Measurements from ENCODE around the gene CIRBP.

The CIRBP gene

DNA sequence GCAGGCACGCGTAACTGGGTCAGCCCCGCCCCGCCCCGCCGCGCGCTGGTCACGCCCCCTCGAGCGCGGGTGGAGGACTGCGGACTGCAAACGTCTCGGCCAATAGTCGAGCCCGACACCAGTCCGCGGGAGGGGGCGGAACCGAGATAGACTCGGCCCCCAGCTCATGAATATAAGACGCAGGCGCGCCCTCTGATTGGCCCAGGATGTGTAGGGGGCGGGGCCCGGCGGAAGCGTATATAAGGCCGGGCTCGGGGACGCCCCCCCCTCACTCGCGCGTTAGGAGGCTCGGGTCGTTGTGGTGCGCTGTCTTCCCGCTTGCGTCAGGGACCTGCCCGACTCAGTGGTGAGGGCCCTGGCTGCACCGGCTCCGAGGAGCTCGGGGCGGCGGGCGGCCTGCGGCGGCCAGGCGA lies at the start of gene CIRBP:
CIRBP (plus strand) TSS at position 268 of the 413 bp plus-strand sequence. CDS start 1,602 bp downstream, outside the sequence.
- peak; percentile 99 for DNase-seq (ENCODE audit: low read depth in 2 of 3, low spot score in 1 of 3)

DNA sequence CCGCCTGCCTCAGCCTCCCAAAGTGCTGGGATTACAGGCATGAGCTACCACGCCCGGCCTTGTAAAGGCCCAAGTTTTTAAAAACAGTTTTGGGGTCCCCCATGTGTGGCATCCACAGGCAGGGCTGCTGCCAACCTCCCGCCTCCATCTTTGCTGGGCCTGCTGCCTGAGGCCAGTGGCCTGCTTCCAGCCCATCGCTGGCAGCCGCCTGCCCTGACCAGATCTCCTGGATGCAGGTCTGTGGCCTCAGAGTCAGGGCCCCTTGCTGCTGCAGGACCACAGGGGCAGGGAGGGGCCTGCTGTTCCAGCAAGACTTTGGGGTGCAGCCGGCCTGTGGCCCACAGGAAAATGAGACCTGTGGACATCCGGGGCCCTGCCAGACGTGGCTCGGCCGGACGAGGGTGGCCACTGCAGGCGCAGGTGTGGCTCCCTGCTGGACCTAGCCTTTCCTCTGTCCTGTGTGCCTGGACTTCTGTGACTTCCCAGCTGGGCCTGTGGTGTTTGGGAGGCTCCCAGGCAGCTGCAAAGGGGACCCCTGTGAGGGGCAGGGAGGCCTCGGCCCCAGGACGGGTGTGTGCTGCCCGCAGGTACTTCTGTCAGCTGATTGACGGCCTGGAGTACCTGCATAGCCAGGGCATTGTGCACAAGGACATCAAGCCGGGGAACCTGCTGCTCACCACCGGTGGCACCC lies 49.2 kb upstream of the CIRBP start:
- no peak for DNase-seq (ENCODE audit: low read depth in 2 of 3, low spot score in 1 of 3)

DNA sequence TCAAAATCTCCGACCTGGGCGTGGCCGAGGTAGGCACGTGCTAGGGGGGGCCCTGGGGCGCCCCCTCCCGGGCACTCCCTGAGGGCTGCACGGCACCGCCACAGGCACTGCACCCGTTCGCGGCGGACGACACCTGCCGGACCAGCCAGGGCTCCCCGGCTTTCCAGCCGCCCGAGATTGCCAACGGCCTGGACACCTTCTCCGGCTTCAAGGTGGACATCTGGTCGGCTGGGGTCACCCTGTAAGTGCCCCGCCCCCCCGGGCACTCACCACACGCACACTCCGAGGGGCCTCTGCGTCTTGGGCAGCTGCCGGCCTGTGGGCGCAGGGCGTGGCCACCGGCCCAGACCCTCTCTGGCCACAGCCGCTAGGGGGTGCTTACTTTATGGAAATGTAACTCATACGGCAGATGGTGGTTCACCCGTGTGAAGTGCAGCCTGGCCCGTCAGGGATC lies 48.6 kb upstream of the CIRBP start:
- DNase-seq (ENCODE audit: low read depth in 2 of 3, low spot score in 1 of 3) = no peak

GRCh38 chr19:1220976-1221903 lies 47.9 kb upstream of the CIRBP start:
- no peak for DNase-seq (ENCODE audit: low read depth in 2 of 3, low spot score in 1 of 3)

DNA sequence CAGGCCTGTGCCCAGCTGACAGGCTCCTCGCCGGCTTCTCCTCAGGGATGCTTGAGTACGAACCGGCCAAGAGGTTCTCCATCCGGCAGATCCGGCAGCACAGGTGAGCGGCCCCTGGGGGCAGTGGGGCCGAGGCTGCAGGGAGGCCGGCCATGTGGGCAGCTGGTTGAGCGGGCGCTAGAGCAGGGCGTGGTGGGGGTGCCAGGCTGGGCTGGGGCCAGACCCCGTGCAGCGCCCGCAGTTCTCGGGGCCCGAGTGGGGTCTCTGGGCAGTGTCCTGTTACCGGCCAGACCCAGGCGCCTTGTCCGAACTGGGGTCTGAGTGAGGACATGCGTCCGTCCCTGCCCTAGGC lies 47.3 kb upstream of the CIRBP start:
- DNase-seq (ENCODE audit: low read depth in 2 of 3, low spot score in 1 of 3) = no peak

DNA sequence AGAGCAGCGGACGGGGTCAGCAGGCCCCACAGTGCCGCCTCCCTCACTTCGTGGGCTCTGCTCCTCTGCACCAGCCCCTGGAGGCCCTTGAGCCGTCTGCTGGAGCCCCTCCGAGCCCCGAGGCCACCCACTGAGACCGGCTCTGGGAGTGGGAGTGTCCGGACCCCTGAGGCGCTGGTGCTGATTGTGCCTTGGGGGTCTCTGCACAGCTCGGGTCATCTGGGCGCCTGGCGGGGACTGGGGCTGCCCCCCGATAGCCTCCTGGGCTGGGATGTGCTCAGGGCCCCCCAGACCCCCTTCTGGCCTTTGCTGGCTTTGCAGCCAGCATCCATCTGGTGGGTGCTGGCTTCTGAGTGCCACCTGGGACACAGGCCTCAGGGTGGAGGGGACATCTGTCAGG lies 46.7 kb upstream of the CIRBP start:
- no peak for DNase-seq (ENCODE audit: low read depth in 2 of 3, low spot score in 1 of 3)

DNA sequence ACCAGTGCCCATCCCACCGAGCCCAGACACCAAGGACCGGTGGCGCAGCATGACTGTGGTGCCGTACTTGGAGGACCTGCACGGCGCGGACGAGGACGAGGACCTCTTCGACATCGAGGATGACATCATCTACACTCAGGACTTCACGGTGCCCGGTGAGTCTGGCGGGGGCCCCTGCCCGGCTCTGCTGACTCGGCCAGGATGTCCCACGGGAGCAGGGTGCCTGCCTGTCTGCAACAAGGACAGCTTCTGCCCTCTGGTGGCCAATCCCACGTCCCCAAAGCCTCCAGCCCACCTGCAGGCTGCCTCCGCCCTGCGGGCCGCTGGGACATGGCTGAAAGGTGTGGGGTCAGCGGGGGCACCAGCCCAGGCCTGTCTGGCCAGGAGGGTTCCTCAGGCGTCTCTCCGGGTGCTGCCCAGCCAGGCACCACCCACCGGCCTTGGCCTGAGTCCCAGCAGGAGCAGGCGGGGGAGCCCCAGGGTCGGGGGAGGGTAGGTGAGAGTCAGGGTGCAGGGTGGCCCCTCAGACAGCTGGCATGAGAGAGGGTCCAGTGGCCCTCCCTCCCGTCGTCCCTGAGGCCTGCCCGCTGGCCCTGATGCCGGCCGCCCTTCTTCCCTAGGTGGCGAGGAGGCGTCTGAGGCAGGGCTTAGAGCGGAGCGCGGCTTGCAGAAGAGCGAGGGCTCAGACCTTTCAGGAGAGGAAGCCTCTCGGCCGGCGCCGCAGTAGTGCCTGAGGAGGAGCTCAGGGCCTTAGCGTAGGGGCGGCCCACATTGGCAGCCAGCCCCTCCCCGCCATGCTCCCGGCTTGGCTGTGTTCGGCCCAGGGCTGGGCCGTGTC lies 45.9 kb upstream of the CIRBP start:
- no peak for DNase-seq (ENCODE audit: low read depth in 2 of 3, low spot score in 1 of 3)

DNA sequence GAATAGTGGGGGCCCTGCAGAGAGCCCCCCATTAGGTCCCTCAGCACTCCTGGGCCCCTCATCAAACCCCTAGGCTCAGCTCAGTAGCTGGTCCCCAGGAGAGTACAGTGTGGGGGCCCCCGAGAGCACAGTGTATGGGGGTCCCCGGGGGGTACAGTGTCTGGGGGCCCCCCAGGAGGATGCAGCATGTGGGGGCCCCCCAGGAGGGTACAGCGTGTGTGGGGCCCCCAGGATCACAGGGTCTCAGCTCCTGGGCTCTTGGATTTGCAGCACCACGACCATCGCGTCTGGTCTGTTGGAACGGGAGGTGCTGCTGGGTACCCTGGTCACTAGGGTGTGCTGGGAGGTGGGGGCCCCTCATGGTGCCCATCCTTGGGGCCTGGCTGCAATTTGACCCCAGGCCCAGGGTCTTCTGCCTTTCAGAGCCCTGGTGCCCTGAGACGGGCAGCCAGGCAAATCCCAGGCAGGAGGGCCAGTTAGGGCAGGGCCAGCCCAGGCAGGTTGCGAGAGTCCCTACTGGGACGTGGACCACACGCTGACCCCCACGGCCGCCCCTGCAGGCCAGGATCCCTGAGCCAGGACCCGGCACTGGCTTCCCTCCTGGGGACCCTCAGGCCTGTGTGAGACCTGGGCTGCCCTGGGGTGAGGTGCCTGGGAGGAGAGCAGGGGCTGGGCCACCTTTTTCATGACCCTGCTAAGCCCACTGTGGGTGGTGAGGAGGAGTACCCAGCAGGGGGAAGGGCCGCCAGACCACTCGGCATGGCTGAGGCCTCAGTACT lies 44.9 kb upstream of the CIRBP start:
- DNase-seq (ENCODE audit: low read depth in 2 of 3, low spot score in 1 of 3) = no peak

- no peak for DNase-seq (ENCODE audit: low read depth in 2 of 3, low spot score in 1 of 3)
These were observed 44.3 kb upstream of the CIRBP start for GRCh38 chr19:1224847-1225246.

DNA sequence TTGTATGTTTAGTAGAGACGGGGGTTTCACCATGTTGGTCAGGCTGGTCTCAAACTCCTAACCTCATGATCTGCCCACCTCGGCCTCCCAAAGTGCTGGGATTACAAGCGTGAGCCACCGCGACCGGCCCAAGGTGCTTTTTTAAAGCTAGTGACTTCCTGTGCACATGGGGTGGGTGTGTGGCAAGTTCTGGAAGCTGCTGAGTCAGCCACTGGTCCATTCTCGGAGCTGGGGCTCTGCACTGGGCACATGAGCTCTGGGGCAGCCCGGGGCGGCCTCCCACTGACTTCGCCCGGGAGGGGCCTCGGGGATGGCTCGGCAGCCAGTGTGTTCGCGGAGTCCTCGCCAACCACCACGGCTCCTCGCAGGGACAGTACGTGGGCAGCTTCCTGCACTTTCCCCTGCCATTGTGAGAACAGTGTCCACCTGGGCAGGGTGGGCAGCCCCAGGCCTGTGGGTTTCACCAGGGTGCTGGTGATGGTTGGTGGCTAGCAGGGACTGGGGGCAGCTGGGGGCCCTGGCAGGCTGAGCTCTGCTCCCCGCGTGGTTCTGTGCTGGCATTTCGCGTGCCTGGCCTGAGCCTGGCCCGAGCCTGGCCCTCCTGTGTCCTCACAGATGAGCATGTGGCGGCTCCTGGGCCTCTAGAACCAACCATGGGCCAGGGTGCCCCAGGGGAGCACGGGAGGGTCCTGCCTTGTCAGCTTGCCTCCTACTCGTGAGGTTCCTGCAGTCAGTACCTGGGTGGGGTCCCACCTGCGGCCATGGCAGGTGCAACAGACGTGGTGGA lies 43.5 kb upstream of the CIRBP start:
- DNase-seq (ENCODE audit: low read depth in 2 of 3, low spot score in 1 of 3) = no peak

DNA sequence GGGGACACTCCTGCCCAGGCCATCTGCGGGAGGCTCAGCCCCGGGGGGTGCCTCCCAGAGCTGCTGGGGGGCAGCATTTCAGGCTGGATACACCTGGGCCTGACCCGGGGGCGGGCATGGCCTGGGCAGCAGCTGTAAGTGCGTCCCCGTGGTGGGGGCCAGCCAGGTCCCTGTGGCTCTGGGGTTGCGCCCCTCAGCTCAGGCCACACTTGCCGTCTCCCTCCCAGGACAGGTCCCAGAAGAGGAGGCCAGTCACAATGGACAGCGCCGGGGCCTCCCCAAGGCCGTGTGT lies 43.0 kb upstream of the CIRBP start:
- DNase-seq (ENCODE audit: low read depth in 2 of 3, low spot score in 1 of 3) = no peak

DNA sequence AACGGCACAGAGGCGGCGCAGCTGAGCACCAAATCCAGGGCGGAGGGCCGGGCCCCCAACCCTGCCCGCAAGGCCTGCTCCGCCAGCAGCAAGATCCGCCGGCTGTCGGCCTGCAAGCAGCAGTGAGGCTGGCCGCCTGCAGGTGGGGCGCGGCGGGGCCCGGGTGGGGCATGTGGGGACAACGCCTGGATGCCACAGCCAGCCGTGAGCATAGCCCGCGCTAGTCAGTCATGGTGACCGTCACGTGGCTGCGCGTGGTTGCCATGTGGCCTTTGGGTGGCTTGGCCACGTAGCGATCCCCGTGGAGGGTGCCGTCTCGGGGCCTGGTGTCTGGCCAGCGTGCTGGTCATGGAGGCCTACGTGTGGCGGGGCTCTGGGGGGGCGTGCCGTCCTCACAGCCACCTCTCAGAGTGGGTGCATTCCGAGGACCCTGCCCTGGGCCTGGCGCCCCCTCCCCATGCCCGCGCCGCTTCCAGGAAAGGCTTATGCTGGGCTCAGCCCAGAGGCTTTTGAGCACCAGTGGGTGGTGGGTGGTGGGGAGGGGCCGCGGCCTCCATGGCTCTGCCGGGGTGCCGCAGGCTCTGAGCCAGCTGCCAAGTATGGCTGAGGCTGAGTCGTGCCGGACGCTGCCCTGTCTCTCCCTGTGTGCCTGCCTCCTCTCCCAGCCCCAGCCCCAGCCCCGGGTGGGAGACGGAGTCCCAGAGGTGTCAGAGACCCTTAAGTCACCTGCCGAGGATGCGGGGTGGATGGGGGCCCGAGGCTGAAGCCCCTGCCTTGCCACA lies 42.4 kb upstream of the CIRBP start:
- DNase-seq (ENCODE audit: low read depth in 2 of 3, low spot score in 1 of 3) = no peak

- DNase-seq (ENCODE audit: low read depth in 2 of 3, low spot score in 1 of 3) = no peak
These were observed 41.7 kb upstream of the CIRBP start for GRCh38 chr19:1227304-1228054.

DNA sequence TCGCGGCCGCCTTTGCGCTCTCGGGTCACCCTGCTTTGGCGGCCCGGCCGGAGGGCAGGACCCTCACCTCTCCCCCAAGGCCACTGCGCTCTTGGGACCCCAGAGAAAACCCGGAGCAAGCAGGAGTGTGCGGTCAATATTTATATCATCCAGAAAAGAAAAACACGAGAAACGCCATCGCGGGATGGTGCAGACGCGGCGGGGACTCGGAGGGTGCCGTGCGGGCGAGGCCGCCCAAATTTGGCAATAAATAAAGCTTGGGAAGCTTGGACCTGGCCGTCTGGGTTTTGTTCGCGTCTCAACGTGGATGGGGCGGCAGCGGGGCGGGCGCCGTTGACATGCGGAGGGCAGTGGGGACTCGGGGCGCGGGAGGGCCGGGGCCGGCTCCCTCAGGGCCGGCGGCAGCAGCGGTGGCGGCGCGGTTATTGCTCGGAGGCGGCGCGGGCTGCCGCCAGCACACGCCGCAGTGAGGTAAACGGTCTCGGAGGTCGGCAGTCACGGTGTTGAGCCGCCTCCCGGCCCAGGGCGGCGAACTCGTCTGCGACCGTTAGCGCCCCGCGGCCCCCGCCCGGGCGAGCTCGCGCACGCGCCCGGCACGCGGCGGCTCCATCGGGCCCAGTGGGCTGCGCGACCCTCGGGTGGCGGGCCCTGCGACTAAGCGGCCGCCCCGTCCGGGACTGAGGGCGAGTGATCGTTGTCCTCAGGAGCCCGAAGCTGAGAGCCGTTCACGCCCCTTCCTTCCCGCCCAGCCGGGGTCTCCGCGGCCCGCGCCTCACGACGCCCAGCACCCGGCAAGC lies 40.8 kb upstream of the CIRBP start:
- DNase-seq (ENCODE audit: low read depth in 2 of 3, low spot score in 1 of 3) = no peak

- no peak for DNase-seq (ENCODE audit: low read depth in 2 of 3, low spot score in 1 of 3)
These were observed 39.8 kb upstream of the CIRBP start for GRCh38 chr19:1229056-1229923.

GRCh38 chr19:1229924-1230782 lies 39.0 kb upstream of the CIRBP start:
- DNase-seq (ENCODE audit: low read depth in 2 of 3, low spot score in 1 of 3) = no peak

All from stimulated activated CD4-positive, alpha-beta T cell treated with anti-CD3 and anti-CD28 coated beads, Interleukin-12 subunit alpha, Interleukin-12 subunit beta, amount 100 ng/mL, for 48 hours (primary cell).